Fibroblast of mammary gland (primary cell): Measurements from ENCODE around the gene GRHPR.
A peak's percentile ranks its signal among the peaks of the same experiment; 100 is the strongest.

Experiments
- DNase-seq: peaks from one replicate; pipeline ENCODE4 v3.0.0-alpha.2; 2010; ENCODE audit warnings: low read depth
- H3K4me3 ChIP-seq: 2 replicates; pipeline ENCODE4 v1.5.1; 2011; ENCODE audit warnings: low read depth, mild to moderate bottlenecking, low read length, moderate library complexity; ENCODE audit not compliant: control insufficient read depth
- TF ChIP-seq, protein P1 (sequence below): conservative IDR thresholded peaks from 2 replicates; pipeline ENCODE4 v1.5.1; 2011; ENCODE audit warnings: low read depth, low read length, inconsistent platforms; ENCODE audit not compliant: control insufficient read depth, insufficient read depth

The GRHPR gene

DNA sequence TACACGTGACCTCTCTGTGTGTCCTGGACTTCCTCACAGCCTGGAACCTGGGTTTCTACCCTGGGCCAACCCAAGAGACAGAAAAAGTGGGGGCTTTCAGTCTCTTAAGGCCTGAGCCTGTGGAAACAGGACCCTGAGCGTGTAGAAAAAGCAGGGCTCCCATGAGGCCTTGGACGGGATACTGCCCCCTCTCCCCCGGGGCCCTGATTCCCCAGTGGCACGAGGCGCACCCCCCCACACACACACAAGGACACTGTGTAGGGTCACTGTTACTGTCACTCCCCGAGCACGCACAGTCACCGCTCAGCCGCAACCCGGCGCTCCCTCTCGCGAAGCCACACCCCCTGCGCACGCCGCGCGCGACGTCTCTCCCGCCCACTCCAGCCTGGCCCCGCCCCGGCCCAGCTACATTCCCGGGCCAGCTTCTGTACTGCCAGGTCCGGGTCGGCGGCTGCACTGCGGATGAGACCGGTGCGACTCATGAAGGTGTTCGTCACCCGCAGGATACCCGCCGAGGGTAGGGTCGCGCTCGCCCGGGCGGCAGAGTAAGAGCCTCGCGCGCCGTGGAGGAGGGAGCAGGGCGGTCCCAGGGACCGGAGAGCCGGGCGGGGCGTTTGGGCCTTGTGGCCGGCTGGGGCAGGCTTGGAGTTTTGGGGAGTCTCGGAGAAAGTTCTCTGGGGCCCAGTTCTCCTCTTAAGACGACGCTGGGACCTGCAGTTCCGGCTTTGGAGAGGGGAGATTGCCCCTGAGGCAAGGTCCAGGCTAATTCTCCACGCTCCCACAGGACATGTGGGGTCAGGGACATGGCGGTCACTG is at the start of gene GRHPR:
TSS of gene GRHPR (plus strand) at position 408 of the 816 bp plus-strand sequence. CDS start at position 463, 55 bp downstream.
- peak within 1 kb of the TSS; percentile 90 for H3K4me3 ChIP-seq
- peak; percentile 63 for DNase-seq
- TF ChIP-seq, protein P1, sequence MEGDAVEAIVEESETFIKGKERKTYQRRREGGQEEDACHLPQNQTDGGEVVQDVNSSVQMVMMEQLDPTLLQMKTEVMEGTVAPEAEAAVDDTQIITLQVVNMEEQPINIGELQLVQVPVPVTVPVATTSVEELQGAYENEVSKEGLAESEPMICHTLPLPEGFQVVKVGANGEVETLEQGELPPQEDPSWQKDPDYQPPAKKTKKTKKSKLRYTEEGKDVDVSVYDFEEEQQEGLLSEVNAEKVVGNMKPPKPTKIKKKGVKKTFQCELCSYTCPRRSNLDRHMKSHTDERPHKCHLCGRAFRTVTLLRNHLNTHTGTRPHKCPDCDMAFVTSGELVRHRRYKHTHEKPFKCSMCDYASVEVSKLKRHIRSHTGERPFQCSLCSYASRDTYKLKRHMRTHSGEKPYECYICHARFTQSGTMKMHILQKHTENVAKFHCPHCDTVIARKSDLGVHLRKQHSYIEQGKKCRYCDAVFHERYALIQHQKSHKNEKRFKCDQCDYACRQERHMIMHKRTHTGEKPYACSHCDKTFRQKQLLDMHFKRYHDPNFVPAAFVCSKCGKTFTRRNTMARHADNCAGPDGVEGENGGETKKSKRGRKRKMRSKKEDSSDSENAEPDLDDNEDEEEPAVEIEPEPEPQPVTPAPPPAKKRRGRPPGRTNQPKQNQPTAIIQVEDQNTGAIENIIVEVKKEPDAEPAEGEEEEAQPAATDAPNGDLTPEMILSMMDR = no peak

DNA sequence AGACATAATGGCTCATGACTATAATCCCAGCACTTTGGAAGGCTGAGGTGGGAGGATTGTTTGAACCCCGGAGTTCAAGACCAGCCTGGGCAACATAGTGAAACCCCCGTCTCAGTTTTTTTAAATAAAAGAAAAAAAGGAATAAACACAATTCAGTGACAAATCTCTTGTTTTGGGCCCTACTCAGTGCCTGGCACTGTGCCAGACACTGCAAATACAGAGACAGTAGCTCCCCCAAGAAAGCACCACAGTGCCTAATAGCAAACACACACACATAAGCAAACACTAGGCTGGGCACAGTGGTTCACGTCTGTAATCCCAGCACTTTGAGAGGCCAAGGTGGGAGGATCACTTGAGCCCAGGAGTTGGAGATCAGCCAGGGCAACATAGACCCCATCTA is 49.7 kb upstream of the GRHPR start:
- TF ChIP-seq, protein P1 = no peak
- no peak overlapping the region for H3K4me3 ChIP-seq
- DNase-seq = no peak

DNA sequence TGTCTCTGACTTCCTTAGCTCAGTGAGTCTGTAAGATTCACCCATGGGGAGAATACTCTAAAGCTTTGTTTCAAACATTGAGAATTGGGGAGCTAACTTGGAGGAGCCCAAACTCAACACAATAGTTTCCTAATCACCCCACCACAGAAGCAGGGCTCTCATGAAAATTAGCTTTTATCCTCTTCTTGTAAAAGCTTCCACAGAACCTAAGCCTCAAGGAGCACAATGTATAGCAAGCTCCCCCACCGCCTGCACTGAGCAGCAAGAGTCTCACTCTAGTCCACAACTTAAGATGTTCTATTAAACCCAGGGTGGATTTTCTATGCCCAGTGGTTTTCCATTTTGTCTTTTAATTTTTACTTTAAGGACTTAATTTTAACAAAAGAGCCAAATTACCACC is 48.9 kb upstream of the GRHPR start:
- H3K4me3 ChIP-seq = no peak overlapping the region
- no peak for DNase-seq
- TF ChIP-seq, protein P1 = no peak

DNA sequence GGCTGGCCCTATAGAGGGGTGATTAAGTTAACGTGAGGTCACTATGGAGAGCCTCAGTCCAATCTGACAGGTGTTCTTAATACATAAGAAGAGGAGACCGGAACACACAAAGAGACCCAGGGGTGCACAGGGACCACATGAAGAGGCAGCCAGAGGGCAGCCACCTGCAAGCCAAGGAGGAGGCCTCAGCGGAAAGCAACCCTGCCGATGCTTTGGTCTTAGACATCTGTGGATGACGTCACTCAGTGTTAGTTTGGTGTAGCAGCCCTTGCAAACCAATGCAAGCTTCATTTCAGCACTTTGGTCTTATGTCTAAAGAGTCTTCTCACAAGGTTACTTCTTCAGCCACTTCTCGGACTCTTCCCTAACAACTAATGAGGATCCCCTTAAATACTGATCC is 47.6 kb upstream of the GRHPR start:
- TF ChIP-seq, protein P1 = no peak
- no peak overlapping the region for H3K4me3 ChIP-seq
- no peak for DNase-seq

DNA sequence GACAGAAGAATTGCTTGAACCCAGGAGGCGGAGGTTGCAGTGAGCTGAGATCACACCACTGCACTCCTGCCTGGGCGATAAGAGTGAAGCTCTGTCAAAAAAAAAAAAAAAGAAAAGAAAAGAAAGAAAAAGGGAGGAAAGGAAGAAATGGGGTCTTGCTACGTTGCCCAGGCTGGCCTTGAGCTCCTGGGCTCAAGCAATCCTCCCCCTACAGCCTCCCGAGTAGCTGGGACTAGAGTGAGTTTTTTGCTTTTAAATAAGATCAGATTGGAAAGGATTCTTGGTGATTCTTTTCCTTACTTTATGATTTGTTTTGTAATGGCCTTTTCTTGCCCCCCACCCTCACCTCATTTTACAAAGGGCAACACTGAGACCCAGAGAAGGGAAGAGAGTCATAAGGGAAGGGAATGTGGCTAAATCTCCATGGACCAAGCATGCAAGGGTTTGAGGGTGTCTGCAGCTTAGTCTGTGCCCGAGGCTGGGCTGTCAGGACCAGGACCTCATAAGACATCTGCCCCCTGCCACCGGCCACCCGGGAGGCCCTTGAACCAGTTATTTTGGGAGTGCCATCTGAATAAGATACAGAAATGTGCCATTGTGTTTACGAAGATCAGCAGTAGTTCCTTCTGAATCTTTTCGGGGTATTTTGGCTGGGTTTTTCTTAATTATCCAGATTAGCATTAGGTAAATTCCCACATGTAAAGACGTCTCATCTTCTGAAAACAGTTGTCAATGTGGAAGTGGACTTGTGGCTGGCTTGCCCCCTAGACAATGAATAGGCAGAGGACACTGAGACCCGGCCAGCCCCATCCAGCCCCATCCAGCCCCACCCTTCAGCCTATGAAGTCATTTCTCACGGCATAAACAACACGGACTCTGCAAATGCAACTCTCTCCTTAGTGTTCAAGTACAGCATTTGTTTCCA is 44.5 kb upstream of the GRHPR start:
- TF ChIP-seq, protein P1 = no peak
- DNase-seq = no peak
- no peak overlapping the region for H3K4me3 ChIP-seq

DNA sequence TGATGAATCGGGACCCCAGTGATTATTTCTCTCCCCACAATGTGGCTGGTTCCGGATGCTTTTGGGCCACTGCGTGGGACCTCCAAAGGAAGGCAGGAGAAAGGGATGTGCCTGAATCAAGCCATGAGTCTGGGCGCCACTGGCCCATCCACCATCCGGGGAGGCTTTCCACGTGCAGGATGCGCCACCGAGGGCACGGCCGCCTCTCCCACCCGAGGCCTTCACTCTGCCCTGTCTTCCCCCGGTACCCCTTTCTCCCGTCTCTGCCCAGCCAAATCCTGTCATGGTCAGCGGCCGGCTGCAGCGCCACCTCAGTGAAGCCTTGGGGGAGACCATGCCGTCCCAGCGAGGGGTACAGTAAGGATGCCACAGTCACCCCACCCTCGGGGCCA is 43.9 kb upstream of the GRHPR start:
- H3K4me3 ChIP-seq = no peak overlapping the region
- TF ChIP-seq, protein P1 = no peak
- DNase-seq = no peak
